AG09309 (cell line): Measurements from ENCODE around the gene CCIN.

ENCODE experiments used
- DNase-seq: peaks from one replicate; pipeline ENCODE4 v3.0.0-alpha.2; 2010; ENCODE audit warnings: low read depth
- H3K4me3 ChIP-seq: 2 replicates; pipeline ENCODE4 v1.5.1; 2011; ENCODE audit warnings: mild to moderate bottlenecking, low read depth, low read length, moderate library complexity; ENCODE audit not compliant: control insufficient read depth
- TF ChIP-seq, protein P1 (sequence below): IDR thresholded peaks from 2 replicates; pipeline ENCODE4 v1.5.1; 2011; ENCODE audit warnings: mild to moderate bottlenecking, low read depth, low read length, inconsistent platforms; ENCODE audit not compliant: insufficient read depth, control insufficient read depth; ENCODE audit errors: missing control alignments

Gene CCIN

DNA sequence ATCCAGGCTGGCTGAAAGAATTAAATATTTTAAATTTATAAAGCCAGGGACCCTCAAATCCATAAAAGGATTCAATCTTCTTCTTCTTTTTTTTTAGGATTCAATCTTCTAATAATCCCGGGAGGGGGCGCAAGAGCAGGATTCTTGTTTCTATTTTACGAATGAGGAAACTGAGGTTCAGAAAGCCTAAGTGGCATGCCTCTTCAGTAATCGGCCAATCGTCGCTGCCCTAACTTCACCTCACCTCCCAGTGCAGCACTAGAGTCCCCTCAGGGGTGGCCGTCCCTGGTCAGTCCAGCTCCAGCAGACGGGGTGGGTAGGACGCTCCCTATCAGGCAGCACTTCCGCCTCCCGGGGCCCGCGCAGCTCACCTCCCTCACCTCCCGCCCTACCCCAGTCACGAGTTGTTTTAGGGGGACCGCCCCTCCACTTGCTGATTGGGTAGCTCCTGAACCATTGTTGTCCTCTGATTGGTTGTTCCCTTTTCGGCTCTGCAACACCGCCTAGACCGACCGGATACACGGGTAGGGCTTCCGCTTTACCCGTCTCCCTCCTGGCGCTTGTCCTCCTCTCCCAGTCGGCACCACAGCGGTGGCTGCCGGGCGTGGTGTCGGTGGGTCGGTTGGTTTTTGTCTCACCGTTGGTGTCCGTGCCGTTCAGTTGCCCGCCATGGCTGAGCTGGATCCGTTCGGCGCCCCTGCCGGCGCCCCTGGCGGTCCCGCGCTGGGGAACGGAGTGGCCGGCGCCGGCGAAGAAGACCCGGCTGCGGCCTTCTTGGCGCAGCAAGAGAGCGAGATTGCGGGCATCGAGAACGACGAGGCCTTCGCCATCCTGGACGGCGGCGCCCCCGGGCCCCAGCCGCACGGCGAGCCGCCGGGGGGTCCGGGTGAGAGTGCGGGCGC lies 21.5 kb downstream of the CCIN start, which contains the start of gene CLTA:
CLTA (plus strand) TSS at position 534 of the 902 bp plus-strand sequence; CDS start at position 670, 136 bp downstream.
- TF ChIP-seq, protein P1, sequence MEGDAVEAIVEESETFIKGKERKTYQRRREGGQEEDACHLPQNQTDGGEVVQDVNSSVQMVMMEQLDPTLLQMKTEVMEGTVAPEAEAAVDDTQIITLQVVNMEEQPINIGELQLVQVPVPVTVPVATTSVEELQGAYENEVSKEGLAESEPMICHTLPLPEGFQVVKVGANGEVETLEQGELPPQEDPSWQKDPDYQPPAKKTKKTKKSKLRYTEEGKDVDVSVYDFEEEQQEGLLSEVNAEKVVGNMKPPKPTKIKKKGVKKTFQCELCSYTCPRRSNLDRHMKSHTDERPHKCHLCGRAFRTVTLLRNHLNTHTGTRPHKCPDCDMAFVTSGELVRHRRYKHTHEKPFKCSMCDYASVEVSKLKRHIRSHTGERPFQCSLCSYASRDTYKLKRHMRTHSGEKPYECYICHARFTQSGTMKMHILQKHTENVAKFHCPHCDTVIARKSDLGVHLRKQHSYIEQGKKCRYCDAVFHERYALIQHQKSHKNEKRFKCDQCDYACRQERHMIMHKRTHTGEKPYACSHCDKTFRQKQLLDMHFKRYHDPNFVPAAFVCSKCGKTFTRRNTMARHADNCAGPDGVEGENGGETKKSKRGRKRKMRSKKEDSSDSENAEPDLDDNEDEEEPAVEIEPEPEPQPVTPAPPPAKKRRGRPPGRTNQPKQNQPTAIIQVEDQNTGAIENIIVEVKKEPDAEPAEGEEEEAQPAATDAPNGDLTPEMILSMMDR, result peak; percentile 61
- H3K4me3 ChIP-seq, result peak within 1 kb of the TSS; percentile 85
- DNase-seq, result peak; percentile 94

DNA sequence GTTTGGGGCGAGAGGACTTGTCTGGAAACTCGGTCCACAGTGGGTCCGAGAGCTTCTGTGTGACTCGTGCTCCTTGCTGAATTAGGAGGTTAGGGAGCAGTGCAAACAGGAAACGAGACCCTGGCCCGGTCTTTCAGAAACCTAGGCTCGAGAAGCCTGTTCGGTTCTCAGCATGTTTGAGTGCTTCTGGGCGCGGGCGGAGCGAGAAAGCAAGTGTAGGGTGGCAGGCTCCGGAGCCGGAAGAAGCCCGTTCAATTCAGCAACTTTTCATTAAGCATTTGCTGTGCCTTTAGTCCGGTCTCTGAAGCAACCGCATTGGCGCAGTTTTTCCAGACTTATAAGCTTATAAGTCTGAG lies 22.1 kb downstream of the CCIN start:
- DNase-seq, result no peak
- H3K4me3 ChIP-seq, result peak overlapping the region; percentile 85
- TF ChIP-seq, protein P1, result no peak

DNA sequence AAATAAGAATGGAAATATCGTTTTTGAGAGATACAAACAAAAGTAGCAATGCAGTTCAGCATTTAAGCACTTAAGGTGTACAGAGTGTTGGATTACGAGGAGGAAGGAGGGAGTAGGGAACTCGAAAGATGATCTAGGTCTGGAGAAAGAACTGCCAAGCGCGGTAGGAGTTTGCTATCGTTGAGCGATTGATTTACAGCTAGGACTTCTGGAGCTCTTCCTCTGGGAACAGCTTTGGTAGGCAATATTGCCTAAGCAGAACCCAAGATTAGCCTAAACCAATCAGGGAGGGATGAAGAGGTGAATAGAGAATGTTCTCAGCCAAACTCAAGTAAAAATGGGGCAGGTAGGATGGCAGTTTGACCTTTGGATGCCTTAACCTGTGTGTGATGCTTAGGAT lies 22.5 kb downstream of the CCIN start:
- no peak for DNase-seq
- H3K4me3 ChIP-seq, result peak overlapping the region; percentile 85
- TF ChIP-seq, protein P1, result no peak

DNA sequence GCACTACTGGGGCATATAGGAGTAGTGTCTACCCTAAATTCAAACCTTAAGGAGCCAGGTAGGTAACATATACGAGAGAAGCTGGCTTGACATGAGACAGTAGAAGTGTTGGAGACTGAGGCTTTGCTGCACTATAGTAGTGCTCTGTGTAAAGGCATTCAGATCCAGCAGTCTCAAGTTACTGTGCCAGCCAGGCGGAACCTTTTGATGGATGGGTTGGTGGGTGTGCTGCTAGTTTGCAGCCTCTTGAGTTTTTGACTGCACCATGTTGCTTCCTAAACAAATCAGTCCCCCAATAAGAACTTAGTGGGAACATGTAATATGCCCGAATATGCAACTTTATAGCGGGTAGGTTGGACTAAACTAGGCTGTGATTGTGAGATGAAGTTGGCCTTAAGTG lies 23.0 kb downstream of the CCIN start:
- TF ChIP-seq, protein P1, result no peak
- H3K4me3 ChIP-seq, result peak overlapping the region; percentile 85
- no peak for DNase-seq

DNA sequence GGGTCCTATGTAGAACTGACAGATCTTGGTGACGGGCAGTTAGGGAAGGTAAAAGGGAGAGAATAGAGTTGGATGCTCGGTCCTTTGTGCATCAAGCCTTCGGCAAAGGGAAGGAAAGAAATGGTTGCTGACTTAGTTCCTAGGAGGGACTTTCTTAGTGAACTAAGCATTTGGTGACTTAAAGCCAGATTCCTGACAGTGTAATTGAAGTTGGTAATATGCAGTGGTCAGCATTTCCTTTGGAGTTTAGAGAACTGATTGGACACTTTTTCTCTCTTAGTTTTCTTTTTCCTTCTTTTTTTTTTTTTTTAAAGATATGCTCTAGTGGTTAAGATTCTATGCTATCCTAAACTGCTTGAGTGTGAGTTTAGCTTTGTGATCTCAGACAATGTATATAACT lies 23.8 kb downstream of the CCIN start:
- TF ChIP-seq, protein P1, result no peak
- DNase-seq, result no peak
- peak overlapping the region; percentile 30 for H3K4me3 ChIP-seq

DNA sequence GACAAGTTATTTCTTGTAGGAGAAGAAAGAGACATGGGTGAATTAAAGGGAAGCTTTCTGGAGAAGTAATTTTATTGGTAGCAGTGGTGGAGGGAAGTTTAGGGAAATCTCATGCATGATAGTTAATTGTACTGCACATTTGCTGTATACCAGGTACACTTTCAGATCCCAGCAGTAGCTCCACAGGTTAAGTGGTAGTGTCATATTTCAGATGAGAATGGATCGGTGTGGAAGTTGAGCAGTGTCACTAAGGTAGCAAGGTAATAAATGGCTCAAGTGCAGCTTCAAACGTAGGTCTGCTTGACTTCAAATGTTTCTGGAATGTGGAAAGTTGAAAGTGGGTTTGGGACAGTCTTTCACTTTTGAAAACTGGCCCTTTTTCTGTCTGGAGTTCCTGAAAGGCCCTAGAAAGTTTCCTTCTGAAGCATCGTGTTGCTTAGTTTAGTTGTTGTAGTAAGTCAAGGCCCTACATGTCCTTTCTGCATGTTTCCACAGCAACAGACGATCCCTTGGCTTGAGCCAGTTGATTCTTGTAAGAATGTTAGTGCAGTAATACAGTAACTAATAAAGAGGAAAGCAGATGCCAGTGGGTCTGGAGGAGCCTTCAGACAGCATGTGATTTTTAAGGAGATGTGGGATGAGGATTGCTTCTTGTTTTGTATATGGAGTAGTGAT lies 25.3 kb downstream of the CCIN start:
- no peak for DNase-seq
- TF ChIP-seq, protein P1, result no peak
- no peak overlapping the region for H3K4me3 ChIP-seq
